ENCODE data around the gene CYP26B1. TPM values are rescaled to one million over a fixed set of nuclear protein-coding genes. Genes with fewer than 3 reads are reported as not detected.

CYP26B1 gene
- 1.9 and 3.7 TPM in 2 replicates for total RNA-seq (2014; rRNA removed; shearing (Covaris generic))

- peak; percentile 34 for DNase-seq (ENCODE audit: low read depth)
Measured at GRCh38 chr2:72147303-72147971, at the start of gene CYP26B1. Gene CYP26B1, minus strand, starts transcription at chr2:72147862. Its CDS starts 28 bp downstream, at chr2:72147834.

- DNase-seq (ENCODE audit: low read depth): no peak
Measured at GRCh38 chr2:72193723-72194122, 46.1 kb upstream of the CYP26B1 start.

GRCh38 chr2:72191441-72191840 lies 43.8 kb upstream of the CYP26B1 start:
- DNase-seq (ENCODE audit: low read depth): no peak

- no peak for DNase-seq (ENCODE audit: low read depth)
Measured at GRCh38 chr2:72185206-72185605, 37.5 kb upstream of the CYP26B1 start.

GRCh38 chr2:72183466-72183865 lies 35.8 kb upstream of the CYP26B1 start:
- no peak for DNase-seq (ENCODE audit: low read depth)

- no peak for DNase-seq (ENCODE audit: low read depth)
Measured at GRCh38 chr2:72183016-72183415, 35.4 kb upstream of the CYP26B1 start.

GRCh38 chr2:72182547-72182946 lies 34.9 kb upstream of the CYP26B1 start:
- no peak for DNase-seq (ENCODE audit: low read depth)

- DNase-seq (ENCODE audit: low read depth): no peak
Measured at GRCh38 chr2:72181616-72182015, 34.0 kb upstream of the CYP26B1 start.

- DNase-seq (ENCODE audit: low read depth): no peak
Measured at GRCh38 chr2:72180351-72180750, 32.7 kb upstream of the CYP26B1 start.

- DNase-seq (ENCODE audit: low read depth): no peak
Measured at GRCh38 chr2:72178551-72178950, 30.9 kb upstream of the CYP26B1 start.

GRCh38 chr2:72176281-72176680 lies 28.6 kb upstream of the CYP26B1 start:
- DNase-seq (ENCODE audit: low read depth): no peak

- no peak for DNase-seq (ENCODE audit: low read depth)
Measured at GRCh38 chr2:72175636-72176035, 28.0 kb upstream of the CYP26B1 start.

- peak; percentile 72 for DNase-seq (ENCODE audit: low read depth)
Measured at GRCh38 chr2:72173640-72174321, 26.1 kb upstream of the CYP26B1 start.

- no peak for DNase-seq (ENCODE audit: low read depth)
Measured at GRCh38 chr2:72172478-72172877, 24.8 kb upstream of the CYP26B1 start.

GRCh38 chr2:72166279-72166678 lies 18.6 kb upstream of the CYP26B1 start:
- DNase-seq (ENCODE audit: low read depth): no peak

- no peak for DNase-seq (ENCODE audit: low read depth)
Measured at GRCh38 chr2:72165792-72166191, 18.1 kb upstream of the CYP26B1 start.

- DNase-seq (ENCODE audit: low read depth): no peak
Measured at GRCh38 chr2:72162574-72162973, 14.9 kb upstream of the CYP26B1 start.

- no peak for DNase-seq (ENCODE audit: low read depth)
Measured at GRCh38 chr2:72159211-72159993, 11.7 kb upstream of the CYP26B1 start.

GRCh38 chr2:72157871-72158771 lies 10.5 kb upstream of the CYP26B1 start:
- no peak for DNase-seq (ENCODE audit: low read depth)

- DNase-seq (ENCODE audit: low read depth): no peak
Measured at GRCh38 chr2:72156872-72157271, 9.2 kb upstream of the CYP26B1 start.

GRCh38 chr2:72155737-72156136 lies 8.1 kb upstream of the CYP26B1 start:
- no peak for DNase-seq (ENCODE audit: low read depth)

- no peak for DNase-seq (ENCODE audit: low read depth)
Measured at GRCh38 chr2:72155151-72155550, 7.5 kb upstream of the CYP26B1 start.
